ENCODE measurements around the gene LGALS7B.
"Not testable (repeated sequence)": the region's sequence is repeated elsewhere in the genome, so short reads cannot be mapped to it uniquely, and the experiment has no call there.

LGALS7B gene

DNA sequence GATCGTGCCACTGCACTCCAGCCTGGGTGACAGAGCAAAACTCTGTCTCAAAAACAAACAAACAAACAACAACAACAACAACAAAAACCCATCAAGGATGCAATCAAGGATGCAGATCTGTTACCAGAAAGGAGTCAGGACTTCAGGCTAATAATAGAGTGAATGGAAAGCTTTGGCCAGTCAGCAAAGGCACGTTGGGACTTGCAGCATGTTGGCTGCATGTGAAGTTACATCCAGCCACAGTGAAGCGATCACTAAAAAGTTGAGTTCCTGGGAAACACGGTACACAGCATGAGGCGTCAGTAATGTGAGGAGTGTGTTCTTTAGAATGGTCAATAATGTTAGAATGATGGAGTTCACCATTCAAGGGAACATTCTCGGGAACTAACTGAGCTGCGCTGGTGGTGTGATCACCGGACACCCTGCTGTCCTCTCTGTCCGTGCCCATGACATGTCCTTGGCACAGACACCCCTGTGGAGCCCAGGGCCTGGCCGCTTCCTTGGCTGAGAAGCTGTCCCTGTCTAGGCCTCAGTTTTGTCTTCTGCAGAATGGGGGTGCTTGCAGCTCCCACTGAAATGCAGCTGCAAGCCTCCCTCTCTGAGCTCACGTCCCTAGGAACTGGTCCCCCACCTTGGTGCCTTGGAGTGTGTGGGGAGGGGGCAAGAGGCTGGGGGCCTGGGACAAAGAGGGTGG lies 2.3 kb upstream of the LGALS7B start:
- peaks cover 0 to 1% of the 10 kb centered on the region in 2 donors for H3K4me1 ChIP-seq (ENCODE audit: control insufficient read depth in 2 of 2, insufficient read depth in 1 of 2, low read depth in 1 of 2, low read length in 2 of 2)
- peak overlapping the region; percentile 83 for H3K18ac ChIP-seq (ENCODE audit: low read length)
- H3K79me1 ChIP-seq (ENCODE audit: low read depth, low read length), result peaks cover 2% of the 10 kb centered on the region
- H2BK15ac ChIP-seq (ENCODE audit: low read length), result no peak overlapping the region
- no peak overlapping the region for H3K4ac ChIP-seq (ENCODE audit: low read length)
- no peak overlapping the region for H3K4me3 ChIP-seq (ENCODE audit: low read length in 2 of 2)
- H3K27ac ChIP-seq (replicated peaks; ENCODE audit: low read length), result no peak overlapping the region
- H3K27me3 ChIP-seq (ENCODE audit: control insufficient read depth in 3 of 3, insufficient read depth in 3 of 3, low read depth in 1 of 3, low read length in 3 of 3), result no peaks in the 10 kb centered on the region
- H3K14ac ChIP-seq (ENCODE audit: low read length), result no peak overlapping the region
- no CpG with 5 or more reads among the region's 11 CpGs for WGBS, 2 donors (ENCODE audit: extremely low coverage in 2 of 2, insufficient read length in 2 of 2, insufficient replicate concordance in 1 of 2)
- no peak overlapping the region for H3K9ac ChIP-seq (ENCODE audit: low read depth, low read length, poor library complexity)
- DNase-seq (ENCODE audit: low spot score), result no peak
- peak overlapping the region; percentile 25 for H3K23ac ChIP-seq (ENCODE audit: low read depth, low read length, poor library complexity)
- no peak overlapping the region for H2BK5ac ChIP-seq (ENCODE audit: low read length)
- H2AK5ac ChIP-seq (ENCODE audit: low read depth, low read length), result peak overlapping the region; percentile 14
- no peak overlapping the region for H4K91ac ChIP-seq (ENCODE audit: low read depth, low read length, poor library complexity)
- H4K8ac ChIP-seq (ENCODE audit: low read depth, low read length), result peak overlapping the region; percentile 92
- H3K4me2 ChIP-seq (ENCODE audit: insufficient read depth, low read length, poor library complexity, severe bottlenecking), result no peak overlapping the region
- no peaks in the 10 kb centered on the region for H3K9me3 ChIP-seq (replicated peaks in 1 of 2; ENCODE audit: control insufficient read depth in 2 of 2, insufficient read depth in 1 of 2, low read depth in 1 of 2, low read length in 2 of 2)
- no peaks in the 10 kb centered on the region for H3K36me3 ChIP-seq (replicated peaks in 1 of 2; ENCODE audit: control insufficient read depth in 2 of 2, insufficient read depth in 2 of 2, low read length in 2 of 2)
- H2AFZ ChIP-seq (ENCODE audit: low read length), result no peak overlapping the region
- peak overlapping the region; percentile 90 for H2BK12ac ChIP-seq (ENCODE audit: low read length)
- no peak overlapping the region for H2BK120ac ChIP-seq (ENCODE audit: low read depth, low read length)

- H2AFZ ChIP-seq (ENCODE audit: low read length); H2BK120ac ChIP-seq (ENCODE audit: low read depth, low read length); H3K27ac ChIP-seq (replicated peaks; ENCODE audit: low read length); H2BK15ac ChIP-seq (ENCODE audit: low read length); H3K27me3 ChIP-seq (ENCODE audit: control insufficient read depth in 3 of 3, insufficient read depth in 3 of 3, low read depth in 1 of 3, low read length in 3 of 3); H2BK5ac ChIP-seq (ENCODE audit: low read length); H4K91ac ChIP-seq (ENCODE audit: low read depth, low read length, poor library complexity); H3K18ac ChIP-seq (ENCODE audit: low read length); H3K4ac ChIP-seq (ENCODE audit: low read length); DNase-seq (ENCODE audit: low spot score); H3K23ac ChIP-seq (ENCODE audit: low read depth, low read length, poor library complexity); H3K14ac ChIP-seq (ENCODE audit: low read length); H3K79me1 ChIP-seq (ENCODE audit: low read depth, low read length); H3K9ac ChIP-seq (ENCODE audit: low read depth, low read length, poor library complexity); H3K4me1 ChIP-seq (ENCODE audit: control insufficient read depth in 2 of 2, insufficient read depth in 1 of 2, low read depth in 1 of 2, low read length in 2 of 2); H3K9me3 ChIP-seq (replicated peaks in 1 of 2; ENCODE audit: control insufficient read depth in 2 of 2, insufficient read depth in 1 of 2, low read depth in 1 of 2, low read length in 2 of 2); H2BK12ac ChIP-seq (ENCODE audit: low read length); H3K36me3 ChIP-seq (replicated peaks in 1 of 2; ENCODE audit: control insufficient read depth in 2 of 2, insufficient read depth in 2 of 2, low read length in 2 of 2); H3K4me3 ChIP-seq (ENCODE audit: low read length in 2 of 2); H2AK5ac ChIP-seq (ENCODE audit: low read depth, low read length); H4K8ac ChIP-seq (ENCODE audit: low read depth, low read length); H3K4me2 ChIP-seq (ENCODE audit: insufficient read depth, low read length, poor library complexity, severe bottlenecking): not testable (repeated sequence)
- no CpG with 5 or more reads among the region's 49 CpGs for WGBS, 2 donors (ENCODE audit: extremely low coverage in 2 of 2, insufficient read length in 2 of 2, insufficient replicate concordance in 1 of 2)
Observed at GRCh38 chr19:38790507-38791403, 1.8 kb downstream of the LGALS7B start.

- not testable (repeated sequence) for H3K9ac ChIP-seq (ENCODE audit: low read depth, low read length, poor library complexity); H2BK120ac ChIP-seq (ENCODE audit: low read depth, low read length); H2AFZ ChIP-seq (ENCODE audit: low read length); H3K18ac ChIP-seq (ENCODE audit: low read length); H3K4me1 ChIP-seq (ENCODE audit: control insufficient read depth in 2 of 2, insufficient read depth in 1 of 2, low read depth in 1 of 2, low read length in 2 of 2); H2AK5ac ChIP-seq (ENCODE audit: low read depth, low read length); H3K23ac ChIP-seq (ENCODE audit: low read depth, low read length, poor library complexity); H3K4me3 ChIP-seq (ENCODE audit: low read length in 2 of 2); H4K91ac ChIP-seq (ENCODE audit: low read depth, low read length, poor library complexity); H3K4me2 ChIP-seq (ENCODE audit: insufficient read depth, low read length, poor library complexity, severe bottlenecking); H2BK15ac ChIP-seq (ENCODE audit: low read length); H3K14ac ChIP-seq (ENCODE audit: low read length); H3K4ac ChIP-seq (ENCODE audit: low read length); H3K79me1 ChIP-seq (ENCODE audit: low read depth, low read length); H3K9me3 ChIP-seq (replicated peaks in 1 of 2; ENCODE audit: control insufficient read depth in 2 of 2, insufficient read depth in 1 of 2, low read depth in 1 of 2, low read length in 2 of 2); DNase-seq (ENCODE audit: low spot score); H3K27ac ChIP-seq (replicated peaks; ENCODE audit: low read length); H3K27me3 ChIP-seq (ENCODE audit: control insufficient read depth in 3 of 3, insufficient read depth in 3 of 3, low read depth in 1 of 3, low read length in 3 of 3); H4K8ac ChIP-seq (ENCODE audit: low read depth, low read length); H2BK12ac ChIP-seq (ENCODE audit: low read length); H2BK5ac ChIP-seq (ENCODE audit: low read length); H3K36me3 ChIP-seq (replicated peaks in 1 of 2; ENCODE audit: control insufficient read depth in 2 of 2, insufficient read depth in 2 of 2, low read length in 2 of 2)
- WGBS, 2 donors (ENCODE audit: extremely low coverage in 2 of 2, insufficient read length in 2 of 2, insufficient replicate concordance in 1 of 2), result no CpG with 5 or more reads among the region's 40 CpGs
Observed at GRCh38 chr19:38791451-38792064, 2.6 kb downstream of the LGALS7B start.

All from neuronal stem cell (in vitro differentiated cells).